Erythroblast (primary cell): ENCODE results near the gene CCDC57.

Experiments
- DNase-seq, 2 experiments: peaks; one replicate each; lab custom pipeline; 2025; lab: John Stamatoyannopoulos, UW
- GATA1 ChIP-seq: IDR thresholded peaks from 2 replicates; pipeline ENCODE4 v1.6.1; 2011; ENCODE audit warnings: low read depth, mild to moderate bottlenecking, control low read depth, low read length, moderate library complexity
- POLR2A ChIP-seq: IDR thresholded peaks from 2 replicates; pipeline ENCODE4 v1.6.1; 2011; ENCODE audit warnings: mild to moderate bottlenecking, low read length

The CCDC57 gene

GRCh38 chr17:82250868-82251500 lies 38.3 kb upstream of the CCDC57 start:
- no peak for DNase-seq

GRCh38 chr17:82249896-82250581 lies 37.4 kb upstream of the CCDC57 start:
- TF ChIP-seq GATA1 (no peak), POLR2A (no peak)
- DNase-seq, result no peak

More at GRCh38 chr17:82250868-82251500, 38.3 kb upstream of the CCDC57 start:
- TF ChIP-seq POLR2A (no peak), GATA1 (no peak)

DNA sequence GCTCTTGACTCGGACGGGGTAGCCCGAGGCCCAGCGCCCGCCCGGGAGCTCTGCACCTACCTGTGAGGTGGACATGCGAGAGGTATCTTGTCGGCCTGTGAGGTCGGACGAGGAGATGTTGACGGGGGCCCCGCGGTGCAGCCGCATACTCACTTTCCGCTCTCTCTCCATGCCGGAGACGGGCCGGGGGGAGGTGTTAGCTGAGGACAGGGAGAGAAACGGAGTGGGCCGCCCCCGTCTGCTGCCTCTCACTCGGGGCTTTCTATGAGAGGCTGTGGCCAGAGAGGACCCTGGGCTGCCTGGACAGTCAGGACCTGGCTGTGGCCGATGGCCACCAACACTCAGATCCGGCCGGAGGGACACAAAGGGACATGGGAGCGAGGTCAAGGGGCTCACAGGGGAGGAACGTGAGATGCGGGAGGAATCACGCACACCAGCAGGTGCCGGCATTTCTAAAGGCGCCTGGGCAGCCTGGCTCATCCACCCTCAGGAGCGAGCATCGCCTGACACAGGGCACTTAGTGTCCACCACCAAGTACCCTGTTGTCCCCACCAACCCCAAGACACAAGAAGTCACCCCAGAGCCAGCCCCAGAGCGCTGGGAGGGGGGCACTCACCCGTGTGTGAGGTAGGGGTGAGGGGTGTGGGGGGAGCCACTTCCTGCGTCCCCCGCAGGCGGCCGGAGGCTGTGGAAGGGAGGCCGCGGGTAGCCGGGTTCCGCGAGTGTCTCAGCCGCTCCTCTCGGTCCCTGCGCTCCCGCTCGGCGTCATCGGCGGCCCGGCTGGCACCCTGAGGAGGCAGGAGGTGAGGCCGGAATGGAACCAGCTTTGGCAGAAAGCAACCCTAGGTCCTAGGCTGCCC lies 36.4 kb upstream of the CCDC57 start:
- DNase-seq, result no peak

DNA sequence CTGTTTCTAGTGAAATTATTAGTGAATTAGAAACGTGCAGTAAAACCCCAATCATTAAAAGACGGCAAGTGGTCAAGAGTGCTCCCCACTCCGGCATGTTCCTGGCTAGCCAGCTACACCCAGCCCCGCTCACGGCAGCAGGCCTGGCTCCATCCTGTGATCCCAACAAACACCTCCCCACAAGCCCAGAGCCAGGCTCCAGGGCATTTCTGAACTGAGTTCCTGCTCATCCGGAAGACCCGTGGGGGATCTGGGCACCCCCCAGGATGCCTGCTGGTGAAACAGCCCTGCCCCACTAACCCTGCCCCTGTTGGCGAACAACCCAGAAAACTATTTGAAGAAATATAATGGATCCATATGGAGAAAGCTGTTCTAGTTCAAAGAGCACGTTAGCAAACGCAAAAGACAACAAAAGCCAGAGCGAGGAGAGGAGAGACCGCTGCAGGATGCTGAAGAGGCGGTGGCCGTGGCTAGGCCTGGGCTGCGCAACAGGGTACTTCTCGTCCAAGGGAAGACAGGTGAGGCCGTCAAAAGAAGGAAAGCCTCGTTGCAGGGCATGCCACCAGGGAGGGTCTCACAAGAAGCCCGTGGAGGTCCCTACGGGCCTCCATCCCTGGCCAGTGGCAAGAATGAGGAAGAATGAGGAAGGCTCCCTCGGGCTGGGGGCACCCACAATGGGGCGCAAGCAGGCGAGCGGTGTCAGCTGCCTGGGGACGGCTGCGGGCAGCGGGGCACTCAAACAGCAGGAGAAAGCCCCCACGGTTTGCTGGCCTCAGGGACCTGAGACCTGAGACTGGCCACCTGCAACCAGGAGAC lies 35.4 kb upstream of the CCDC57 start:
- DNase-seq, result no peak
- TF ChIP-seq POLR2A, result no peak
- no peak for TF ChIP-seq GATA1

More for the DNA sequence above, 36.4 kb upstream of the CCDC57 start:
- TF ChIP-seq POLR2A (no peak), GATA1 (no peak)

DNA sequence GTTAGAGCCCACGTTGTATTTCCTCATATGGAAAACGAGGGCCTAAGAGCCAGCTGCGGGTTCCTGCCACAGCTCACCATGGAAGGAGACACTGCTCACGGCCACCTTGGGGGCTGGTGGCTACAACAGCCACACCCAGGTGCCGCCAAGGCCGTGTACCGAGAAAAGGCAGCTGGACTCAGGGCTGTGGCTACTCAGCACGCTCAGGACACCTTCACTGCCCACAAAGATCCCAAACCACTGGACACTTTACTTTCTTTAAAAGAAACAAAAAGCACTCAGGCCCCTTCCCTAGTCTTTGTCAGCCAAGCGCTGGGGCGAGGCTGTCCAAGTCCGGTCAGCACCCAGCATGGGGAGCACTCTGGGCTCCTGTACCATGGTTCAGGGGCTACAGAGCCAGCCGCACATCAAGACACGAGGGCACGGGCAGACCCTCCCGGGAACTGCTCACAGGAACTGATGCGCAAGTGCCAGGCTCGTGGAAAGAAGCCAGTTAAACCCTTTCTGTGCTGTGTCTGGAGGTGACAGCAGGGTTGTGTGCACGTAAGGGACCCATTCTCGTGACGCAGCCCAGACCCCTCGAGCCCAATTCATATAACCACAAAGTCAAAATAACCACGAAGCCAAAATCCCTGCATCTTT lies 34.7 kb upstream of the CCDC57 start:
- DNase-seq, result no peak
- TF ChIP-seq GATA1, result no peak
- TF ChIP-seq POLR2A, result no peak

DNA sequence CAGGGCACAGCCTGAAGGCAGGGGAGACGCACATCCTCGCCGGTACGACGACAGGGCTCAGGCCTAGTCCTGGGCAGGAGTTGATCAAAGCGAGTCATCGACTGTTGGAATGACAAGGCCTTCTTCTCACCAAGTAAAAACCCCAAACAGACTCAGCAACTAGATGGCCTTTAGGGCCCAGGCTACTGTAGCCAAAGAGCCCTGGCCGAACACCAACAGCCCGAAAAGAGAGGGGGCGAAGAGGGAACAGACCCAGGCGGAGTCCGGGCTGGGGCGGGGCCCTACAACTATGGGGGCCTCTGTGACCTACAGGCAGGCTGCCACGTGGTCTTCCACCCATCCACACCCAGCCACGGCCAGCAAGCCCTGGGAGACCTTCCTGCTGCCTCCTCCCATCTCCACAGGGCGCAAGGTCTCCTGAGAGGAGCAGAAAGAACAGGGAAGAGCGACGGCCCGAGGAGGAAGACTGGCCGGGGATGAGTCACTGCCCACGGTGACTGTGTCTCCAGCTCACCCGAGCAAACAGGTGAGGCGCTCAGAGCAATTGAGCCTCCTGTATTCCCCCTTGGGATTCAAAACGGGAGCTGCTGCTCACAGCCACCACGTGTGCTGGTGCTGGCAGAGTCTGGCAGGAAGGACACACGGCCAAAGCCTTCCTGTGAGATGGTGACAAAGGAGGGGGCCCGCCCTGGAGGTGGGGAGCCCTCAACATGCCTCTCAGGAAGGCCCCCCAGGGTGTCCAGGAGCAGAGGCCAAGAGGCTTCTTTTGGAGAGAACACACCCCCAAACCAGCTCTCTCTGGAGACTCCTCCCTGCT lies 33.9 kb upstream of the CCDC57 start:
- DNase-seq, result no peak
- no peak for TF ChIP-seq GATA1

DNA sequence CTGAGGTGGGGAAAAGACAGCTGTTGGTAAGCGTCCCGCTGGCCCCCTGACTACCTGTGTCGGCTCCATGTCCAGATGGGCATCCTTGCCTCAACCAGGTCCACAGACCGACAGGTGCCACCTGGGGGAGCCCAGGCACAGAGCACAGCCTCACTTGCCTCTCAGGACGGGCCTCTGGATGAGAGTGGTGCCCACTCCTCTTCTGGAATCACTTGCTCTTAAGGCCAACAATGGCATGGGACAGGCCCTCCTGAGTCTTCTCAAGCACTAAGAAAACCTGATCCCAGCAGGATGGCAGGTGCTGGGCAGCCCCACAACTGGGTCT lies 33.4 kb upstream of the CCDC57 start:
- no peak for DNase-seq

GRCh38 chr17:82245134-82246039 lies 32.7 kb upstream of the CCDC57 start:
- TF ChIP-seq GATA1 (no peak), POLR2A (no peak)
- DNase-seq, result no peak

More for the DNA sequence above, 33.4 kb upstream of the CCDC57 start:
- TF ChIP-seq GATA1 (no peak), POLR2A (no peak)

DNA sequence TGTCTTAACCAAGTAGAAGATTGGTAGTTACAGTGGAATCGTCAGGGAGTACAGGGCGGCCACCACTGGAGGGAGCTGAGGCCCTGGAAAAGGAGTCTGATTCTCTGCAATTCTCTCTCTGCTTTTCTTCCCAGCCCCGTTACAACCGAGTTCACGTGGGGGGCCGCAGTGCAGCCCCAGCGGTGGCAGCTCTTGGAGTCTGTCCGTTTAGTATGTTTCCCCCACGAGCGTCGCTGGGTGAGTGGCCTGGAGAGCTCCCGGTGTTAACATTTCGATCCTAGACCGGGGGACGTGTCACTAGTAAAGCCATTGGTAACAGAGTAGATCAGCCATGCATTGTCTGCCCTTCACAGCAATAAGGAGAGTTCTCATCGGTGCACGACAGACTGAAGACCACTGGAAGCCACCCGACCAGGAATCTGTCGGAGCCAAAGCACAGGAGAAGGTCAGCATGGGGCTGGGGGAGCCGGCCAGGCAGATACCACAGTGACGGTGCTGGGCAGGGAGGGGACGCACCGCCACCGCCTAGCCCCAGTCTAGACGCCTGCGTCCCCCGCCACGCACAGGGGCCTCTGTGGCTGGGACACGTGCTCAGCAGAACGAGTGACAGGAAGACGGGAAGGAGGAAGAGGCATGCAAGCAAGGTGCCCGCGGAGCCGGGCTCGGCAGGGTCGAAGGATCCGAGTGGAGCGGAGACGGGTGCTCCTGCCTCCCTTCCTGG lies 31.9 kb upstream of the CCDC57 start:
- peak; percentile 36 to 58 for DNase-seq
- TF ChIP-seq GATA1, result no peak
- TF ChIP-seq POLR2A, result no peak

GRCh38 chr17:82243648-82244412 lies 31.2 kb upstream of the CCDC57 start:
- no peak for TF ChIP-seq GATA1
- TF ChIP-seq POLR2A, result peak; percentile 20
- no peak for DNase-seq
